Peyer's patch (tissue), 4 donors: ENCODE measurements around the gene KDSR. TPM values are rescaled to one million over a fixed set of nuclear protein-coding genes. Genes with fewer than 3 reads are reported as not detected.

Experiments
- DNase-seq, 3 donors: peaks; one replicate each; pipeline ENCODE4 v3.0.0-alpha.2; 2017 to 2019
- H3K27ac ChIP-seq, 4 donors: fragments of 200-600 bp; sonication (generic); one replicate each; pipeline ENCODE4 v1.5.1; 2016 to 2019
- H3K27me3 ChIP-seq, 2 donors: fragments of 200-600 bp; sonication (generic); one replicate each; pipeline ENCODE4 v1.5.1; 2019
- H3K36me3 ChIP-seq, 3 donors: fragments of 200-600 bp; sonication (generic); one replicate each; pipeline ENCODE4 v1.5.1; 2016 to 2019
- H3K4me1 ChIP-seq, 4 donors: fragments of 200-600 bp; sonication (generic); one replicate each; pipeline ENCODE4 v1.5.1; 2016 to 2019
- H3K4me3 ChIP-seq, 4 donors: fragments of 200-600 bp; sonication (generic); 1 replicate in 3 of 4; 2 replicates in 1 of 4; pipeline ENCODE4 v1.5.1; 2016 to 2019; ENCODE audit warnings: mild to moderate bottlenecking in 1 of 4
- H3K9me3 ChIP-seq, 4 donors: fragments of 200-600 bp; sonication (generic); one replicate each; pipeline ENCODE4 v1.5.1; 2016 to 2019; ENCODE audit warnings: mild to moderate bottlenecking in 1 of 4
- POLR2A ChIP-seq, 2 donors: fragments of 450-650 bp; IDR thresholded peaks; one replicate each; pipeline ENCODE4 v1.5.1; 2017; ENCODE audit warnings: antibody characterized with exemption in 2 of 2, mild to moderate bottlenecking in 2 of 2, moderate library complexity in 2 of 2
- total RNA-seq, 4 donors: library from RNA; depleted of rRNA; stranded (reverse); fragments of >200 nt; gene quantifications; one replicate each; pipeline ENCODE4 v1.1.0, GENCODE V29; 2016
- TF ChIP-seq, protein P1 (sequence below), 6 experiments: fragments of 450-650 bp in 4 of 6; fragments of 200-600 bp in 2 of 6; sonication (generic) in 1 of 6; IDR thresholded peaks; one replicate each; pipeline ENCODE4 v1.5.1; 2017 to 2019; ENCODE audit warnings: antibody characterized with exemption in 6 of 6, mild to moderate bottlenecking in 3 of 6, moderate library complexity in 1 of 6

Gene KDSR, protein sequence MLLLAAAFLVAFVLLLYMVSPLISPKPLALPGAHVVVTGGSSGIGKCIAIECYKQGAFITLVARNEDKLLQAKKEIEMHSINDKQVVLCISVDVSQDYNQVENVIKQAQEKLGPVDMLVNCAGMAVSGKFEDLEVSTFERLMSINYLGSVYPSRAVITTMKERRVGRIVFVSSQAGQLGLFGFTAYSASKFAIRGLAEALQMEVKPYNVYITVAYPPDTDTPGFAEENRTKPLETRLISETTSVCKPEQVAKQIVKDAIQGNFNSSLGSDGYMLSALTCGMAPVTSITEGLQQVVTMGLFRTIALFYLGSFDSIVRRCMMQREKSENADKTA
- total RNA-seq = 10 to 100 TPM in 3 of 4 donors, 1 to 10 TPM in 1; 7.4 to 33.2 (median 31.6) TPM

GRCh38 chr18:63367053-63367953, at the start of gene KDSR:
Gene KDSR (minus strand): TSS chr18:63367206. CDS start chr18:63367118, 88 bp downstream.
- Histone ChIP-seq H3K36me3 (peaks cover 0 to 6% (median 0%) of the 10 kb centered on the region in 3 donors), H3K27me3 (no peaks in the 10 kb centered on the region), H3K9me3 (no peaks in the 10 kb centered on the region), H3K4me3 (peak within 1 kb of the TSS; percentile 71 to 92 (median 78)), H3K27ac (peak within 1 kb of the TSS; percentile 87 to 99 (median 93)), H3K4me1 (peaks cover 0 to 10% (median 2%) of the 10 kb centered on the region in 4 donors)
- TF ChIP-seq, protein P1, sequence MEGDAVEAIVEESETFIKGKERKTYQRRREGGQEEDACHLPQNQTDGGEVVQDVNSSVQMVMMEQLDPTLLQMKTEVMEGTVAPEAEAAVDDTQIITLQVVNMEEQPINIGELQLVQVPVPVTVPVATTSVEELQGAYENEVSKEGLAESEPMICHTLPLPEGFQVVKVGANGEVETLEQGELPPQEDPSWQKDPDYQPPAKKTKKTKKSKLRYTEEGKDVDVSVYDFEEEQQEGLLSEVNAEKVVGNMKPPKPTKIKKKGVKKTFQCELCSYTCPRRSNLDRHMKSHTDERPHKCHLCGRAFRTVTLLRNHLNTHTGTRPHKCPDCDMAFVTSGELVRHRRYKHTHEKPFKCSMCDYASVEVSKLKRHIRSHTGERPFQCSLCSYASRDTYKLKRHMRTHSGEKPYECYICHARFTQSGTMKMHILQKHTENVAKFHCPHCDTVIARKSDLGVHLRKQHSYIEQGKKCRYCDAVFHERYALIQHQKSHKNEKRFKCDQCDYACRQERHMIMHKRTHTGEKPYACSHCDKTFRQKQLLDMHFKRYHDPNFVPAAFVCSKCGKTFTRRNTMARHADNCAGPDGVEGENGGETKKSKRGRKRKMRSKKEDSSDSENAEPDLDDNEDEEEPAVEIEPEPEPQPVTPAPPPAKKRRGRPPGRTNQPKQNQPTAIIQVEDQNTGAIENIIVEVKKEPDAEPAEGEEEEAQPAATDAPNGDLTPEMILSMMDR (IDR thresholded peaks at IDR 0.05) = peak in 1 of 6 experiments; percentile 13
- TF ChIP-seq POLR2A (IDR thresholded peaks at IDR 0.05) = peak; percentile 87 to 91
- DNase-seq = peak; percentile 79 to 95 (median 93)

DNA sequence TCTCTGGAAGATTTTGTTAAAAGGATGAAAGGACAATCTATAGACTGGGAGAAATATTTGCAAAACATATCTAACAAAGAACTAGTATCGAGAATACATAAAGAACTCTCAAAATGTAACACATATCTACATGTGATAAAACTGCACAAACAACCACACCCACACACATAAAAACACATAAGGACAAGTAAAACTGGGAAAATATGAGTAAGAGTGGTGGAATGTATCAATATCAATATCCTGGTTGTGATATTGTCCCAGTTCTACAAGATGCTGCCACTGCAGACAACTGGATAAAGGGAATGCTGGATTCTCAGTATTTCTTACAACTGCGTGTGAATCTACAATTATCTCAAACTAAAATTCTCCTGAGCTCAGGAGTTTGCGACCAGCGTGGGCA, 45.9 kb upstream of the KDSR start:
- Histone ChIP-seq H3K27ac (no peak overlapping the region), H3K9me3 (no peaks in the 10 kb centered on the region), H3K4me3 (no peak overlapping the region), H3K27me3 (no peaks in the 10 kb centered on the region), H3K36me3 (peaks cover 0 to 60% (median 0%) of the 10 kb centered on the region in 3 donors), H3K4me1 (peaks cover 0 to 15% (median 0%) of the 10 kb centered on the region in 4 donors)
- TF ChIP-seq POLR2A (IDR thresholded peaks at IDR 0.05) = no peak
- TF ChIP-seq, protein P1 (IDR thresholded peaks at IDR 0.05) = no peak
- DNase-seq = no peak

GRCh38 chr18:63410792-63411191, 43.8 kb upstream of the KDSR start:
- peak in 1 of 3 donors; percentile 58 for DNase-seq
- Histone ChIP-seq H3K27me3 (no peaks in the 10 kb centered on the region), H3K9me3 (no peaks in the 10 kb centered on the region), H3K36me3 (peaks cover 0 to 55% (median 0%) of the 10 kb centered on the region in 3 donors), H3K4me3 (no peak overlapping the region), H3K4me1 (peaks cover 0 to 21% (median 0%) of the 10 kb centered on the region in 4 donors), H3K27ac (no peak overlapping the region)
- no peak for TF ChIP-seq POLR2A (IDR thresholded peaks at IDR 0.05)
- TF ChIP-seq, protein P1 (IDR thresholded peaks at IDR 0.05) = no peak

- no peak overlapping the region for H3K4me3 ChIP-seq
- DNase-seq = no peak
- H3K4me1 ChIP-seq = peaks cover 0 to 21% (median 0%) of the 10 kb centered on the region in 4 donors
- TF ChIP-seq POLR2A (IDR thresholded peaks at IDR 0.05) = no peak
- TF ChIP-seq, protein P1 (IDR thresholded peaks at IDR 0.05) = no peak
- H3K27me3 ChIP-seq = no peaks in the 10 kb centered on the region
- no peaks in the 10 kb centered on the region for H3K9me3 ChIP-seq
- H3K27ac ChIP-seq = peak overlapping the region in 1 of 4 donors; percentile 8
- H3K36me3 ChIP-seq = peaks cover 0 to 44% (median 0%) of the 10 kb centered on the region in 3 donors
Measured at GRCh38 chr18:63409301-63409700, 42.3 kb upstream of the KDSR start.

DNA sequence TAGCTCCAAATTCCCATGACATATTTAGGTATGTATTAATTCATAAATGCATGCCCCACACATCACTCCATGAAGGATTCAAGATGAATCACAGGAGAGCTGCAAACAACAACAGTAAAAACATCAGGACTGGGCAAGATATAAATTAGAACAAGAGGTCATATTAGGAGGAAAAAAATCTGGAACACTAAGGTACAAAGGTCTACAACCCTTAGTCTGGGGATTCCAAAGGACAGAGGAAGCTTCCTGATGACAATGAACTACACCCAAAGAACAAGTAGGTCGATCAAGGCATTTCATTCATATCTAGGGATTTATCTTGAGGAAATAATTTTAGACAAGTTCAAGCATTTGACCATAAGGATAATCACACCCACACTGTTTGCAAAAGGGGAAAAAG, 40.7 kb upstream of the KDSR start:
- Histone ChIP-seq H3K4me3 (no peak overlapping the region), H3K36me3 (peaks cover 0 to 58% (median 0%) of the 10 kb centered on the region in 3 donors), H3K27ac (peak overlapping the region in 1 of 4 donors; percentile 26), H3K4me1 (peaks cover 0 to 21% (median 0%) of the 10 kb centered on the region in 4 donors), H3K27me3 (no peaks in the 10 kb centered on the region), H3K9me3 (no peaks in the 10 kb centered on the region)
- TF ChIP-seq, protein P1 (IDR thresholded peaks at IDR 0.05) = no peak
- TF ChIP-seq POLR2A (IDR thresholded peaks at IDR 0.05) = no peak
- no peak for DNase-seq
